Measurements from ENCODE around the gene ELP4.

Gene ELP4

DNA sequence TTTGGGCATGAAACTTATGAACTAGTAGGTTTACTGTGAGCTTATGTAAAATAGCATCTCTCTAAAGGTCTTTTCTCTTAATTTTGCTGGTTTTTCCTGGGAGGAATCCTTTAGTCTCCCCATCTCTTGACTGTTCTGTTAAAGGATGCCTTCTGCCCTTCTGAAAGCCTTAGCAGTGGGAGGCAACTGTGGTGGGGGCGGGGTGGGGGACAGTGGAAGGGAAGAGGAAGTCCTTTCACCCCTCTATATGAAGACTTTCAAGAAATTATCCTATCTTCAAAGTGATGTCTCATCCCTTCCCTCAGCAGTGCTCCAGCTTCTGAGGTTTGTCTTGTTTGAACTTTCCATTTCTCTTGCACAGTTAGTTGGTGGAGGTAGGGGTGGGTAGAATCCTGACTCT lies 73.1 kb downstream of the ELP4 start:
- TF ChIP-seq CTCF (IDR thresholded peaks at IDR 0.05; ENCODE audit: insufficient read depth, missing control alignments), result no peak
- DNase-seq (ENCODE audit: insufficient read length, low spot score) (no peak), FAIRE-seq (no peak)

- TF ChIP-seq CTCF (IDR thresholded peaks at IDR 0.05; ENCODE audit: insufficient read depth, missing control alignments), result no peak
- FAIRE-seq (no peak), DNase-seq (ENCODE audit: insufficient read length, low spot score) (no peak)
Measured at GRCh38 chr11:31598454-31598853, 88.9 kb downstream of the ELP4 start.

- FAIRE-seq, result no peak
Measured at GRCh38 chr11:31601635-31602282, 92.2 kb downstream of the ELP4 start.

GRCh38 chr11:31606893-31607292 lies 97.3 kb downstream of the ELP4 start:
- FAIRE-seq (no peak), DNase-seq (ENCODE audit: insufficient read length, low spot score) (no peak)
- no peak for TF ChIP-seq CTCF (IDR thresholded peaks at IDR 0.05; ENCODE audit: insufficient read depth, missing control alignments)

More at GRCh38 chr11:31601635-31602282, 92.2 kb downstream of the ELP4 start:
- no peak for TF ChIP-seq CTCF (IDR thresholded peaks at IDR 0.05; ENCODE audit: insufficient read depth, missing control alignments)
- no peak for DNase-seq (ENCODE audit: insufficient read length, low spot score)

DNA sequence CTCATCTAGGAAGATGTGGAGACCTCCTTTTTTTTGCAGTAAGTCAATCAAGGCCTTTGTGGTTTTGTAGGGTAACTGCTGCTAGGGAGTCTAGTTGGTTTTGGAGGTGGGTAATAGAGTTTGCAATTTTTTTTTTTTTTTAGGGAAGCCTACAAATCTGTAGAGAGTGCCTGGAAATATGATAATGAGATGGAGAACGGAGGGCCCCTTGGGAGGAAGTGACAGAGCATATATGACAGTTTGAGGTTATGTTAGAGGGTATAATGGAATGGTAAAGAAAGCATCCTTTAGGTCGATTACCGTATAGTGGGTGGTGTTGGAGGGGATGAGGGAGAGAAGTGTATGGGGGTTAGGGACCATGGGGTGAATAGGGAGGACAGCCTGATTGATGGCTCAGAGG lies 98.3 kb downstream of the ELP4 start:
- FAIRE-seq (no peak), DNase-seq (ENCODE audit: insufficient read length, low spot score) (no peak)
- TF ChIP-seq CTCF (IDR thresholded peaks at IDR 0.05; ENCODE audit: insufficient read depth, missing control alignments), result no peak

DNA sequence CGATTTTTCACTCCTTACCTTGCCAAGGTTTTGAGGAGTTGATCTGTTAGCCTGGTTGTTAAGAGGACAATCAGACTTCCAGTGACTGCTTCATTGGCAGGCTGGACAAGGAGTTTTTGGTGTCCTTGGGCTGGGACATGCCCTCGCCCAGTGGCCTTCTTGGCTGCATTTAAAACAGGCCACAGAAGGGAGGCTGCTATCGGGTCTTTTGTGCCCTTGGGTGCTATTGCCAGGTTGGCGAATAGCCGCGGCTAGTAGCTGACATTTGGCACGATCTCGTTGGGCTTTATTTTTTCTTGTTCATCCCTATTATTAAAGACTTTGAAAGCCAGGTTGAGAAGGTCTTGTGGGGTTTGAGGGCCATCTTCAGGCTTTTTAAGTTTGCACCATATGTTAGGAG lies 99.4 kb downstream of the ELP4 start:
- no peak for DNase-seq (ENCODE audit: insufficient read length, low spot score)
- no peak for TF ChIP-seq CTCF (IDR thresholded peaks at IDR 0.05; ENCODE audit: insufficient read depth, missing control alignments)
- no peak for FAIRE-seq

DNA sequence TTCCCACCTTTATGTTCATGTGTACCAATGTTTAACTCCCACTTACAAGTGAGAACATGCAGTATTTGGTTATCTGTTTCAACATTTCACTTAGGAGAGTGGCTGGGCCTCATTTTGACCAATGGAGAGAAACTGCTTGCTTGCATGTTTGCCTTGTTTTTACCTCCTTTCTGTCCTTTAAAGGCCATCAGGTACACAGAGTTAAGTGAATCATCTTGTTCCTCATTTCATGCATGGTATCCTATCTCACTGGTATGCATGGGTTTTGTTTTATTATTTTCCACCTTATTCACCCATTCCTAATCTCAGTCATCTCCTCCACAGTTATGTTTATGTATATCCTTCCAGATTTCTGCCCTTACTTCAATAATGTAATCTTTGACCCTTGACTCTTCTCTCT lies 101.0 kb downstream of the ELP4 start:
- no peak for DNase-seq (ENCODE audit: insufficient read length, low spot score)
- no peak for FAIRE-seq
- no peak for TF ChIP-seq CTCF (IDR thresholded peaks at IDR 0.05; ENCODE audit: insufficient read depth, missing control alignments)
